ENCODE data around the gene FAM110A. TPM values are rescaled to one million over a fixed set of nuclear protein-coding genes. Genes with fewer than 3 reads are reported as not detected.
"Not testable (repeated sequence)": the region's sequence is repeated elsewhere in the genome, so short reads cannot be mapped to it uniquely, and the experiment has no call there.

Gene FAM110A
- total and polyA plus RNA-seq, 2 donors (not counting 3 experiments of a cell fraction or from before 2014, with no cell fraction given): 4.6 to 5.4 TPM

- intact Hi-C loops (cut with micrococcal nuclease) (no loop called here), dilution Hi-C loops (cut with MboI; ENCODE audit: extremely low pct_ligation_motif_present, low sequenced_read_pairs) (no loop called here)
- Histone ChIP-seq H3K9me1 (replicated peaks; ENCODE audit: control insufficient read depth, extremely low read depth, insufficient read depth, low read length) (no peaks in the 10 kb centered on the region), H3K4me2 (ENCODE audit: insufficient read depth, low read length) (no peak overlapping the region), H4K20me1 (replicated peaks; ENCODE audit: control insufficient read depth, extremely low read depth, insufficient read depth, low read length) (no peaks in the 10 kb centered on the region), H3K9ac (replicated peaks; ENCODE audit: extremely low read depth, insufficient read depth, low read length) (no peak overlapping the region), H3K9me3 (replicated peaks; ENCODE audit: control insufficient read depth, insufficient read depth, low read length) (no peaks in the 10 kb centered on the region), H3K79me2 (ENCODE audit: control insufficient read depth, insufficient read depth, low read length) (no peaks in the 10 kb centered on the region), H3K36me3 (ENCODE audit: control insufficient read depth in 2 of 2, extremely low read depth in 1 of 2, insufficient read depth in 2 of 2, low read length in 2 of 2) (no peaks in the 10 kb centered on the region), H2AFZ (ENCODE audit: low read depth, low read length) (no peak overlapping the region), H3K27ac (ENCODE audit: insufficient read depth, low read depth, low read length) (no peak overlapping the region), H3K4me3 (replicated peaks in 1 of 3; ENCODE audit: insufficient read depth in 1 of 3, low read depth in 1 of 3, low read length in 3 of 3) (no peak overlapping the region), H3K27me3 (ENCODE audit: control insufficient read depth in 2 of 2, insufficient read depth in 2 of 2, low read length in 2 of 2) (no peaks in the 10 kb centered on the region), H3K4me1 (ENCODE audit: control insufficient read depth, extremely low read depth, insufficient read depth, low read length) (no peaks in the 10 kb centered on the region)
- DNase-seq (ENCODE audit: low read depth, low spot score): no peak
- ChIA-PET POLR2A (no interaction called here), CTCF (no interaction called here)
- TF ChIP-seq JUN (IDR thresholded peaks at IDR 0.05; ENCODE audit: borderline replicate concordance, insufficient read depth, insufficient read length, low read depth) (no peak), GATA2 (IDR thresholded peaks at IDR 0.05; ENCODE audit: insufficient read depth, insufficient read length, low read depth, low read length) (no peak), MAX (IDR thresholded peaks at IDR 0.05; ENCODE audit: insufficient read depth, insufficient read length) (no peak)
- FAIRE-seq: no peak
- BruUV-seq (replicated peaks): no TSS peak
These were observed 36.6 kb upstream of the FAM110A start for GRCh38 chr20:796921-797320.

GRCh38 chr20:798746-799145 lies 34.8 kb upstream of the FAM110A start:
- H4K20me1 ChIP-seq (replicated peaks; ENCODE audit: control insufficient read depth, extremely low read depth, insufficient read depth, low read length); H2AFZ ChIP-seq (ENCODE audit: low read depth, low read length); H3K27me3 ChIP-seq (ENCODE audit: control insufficient read depth in 2 of 2, insufficient read depth in 2 of 2, low read length in 2 of 2); BruUV-seq (replicated peaks); H3K27ac ChIP-seq (ENCODE audit: insufficient read depth, low read depth, low read length); H3K4me1 ChIP-seq (ENCODE audit: control insufficient read depth, extremely low read depth, insufficient read depth, low read length); H3K9ac ChIP-seq (replicated peaks; ENCODE audit: extremely low read depth, insufficient read depth, low read length); H3K9me3 ChIP-seq (replicated peaks; ENCODE audit: control insufficient read depth, insufficient read depth, low read length); H3K36me3 ChIP-seq (ENCODE audit: control insufficient read depth in 2 of 2, extremely low read depth in 1 of 2, insufficient read depth in 2 of 2, low read length in 2 of 2); dilution Hi-C loops (cut with MboI; ENCODE audit: extremely low pct_ligation_motif_present, low sequenced_read_pairs); H3K9me1 ChIP-seq (replicated peaks; ENCODE audit: control insufficient read depth, extremely low read depth, insufficient read depth, low read length); H3K79me2 ChIP-seq (ENCODE audit: control insufficient read depth, insufficient read depth, low read length); intact Hi-C loops (cut with micrococcal nuclease); FAIRE-seq; DNase-seq (ENCODE audit: low read depth, low spot score); H3K4me2 ChIP-seq (ENCODE audit: insufficient read depth, low read length); H3K4me3 ChIP-seq (replicated peaks in 1 of 3; ENCODE audit: insufficient read depth in 1 of 3, low read depth in 1 of 3, low read length in 3 of 3); POLR2A ChIA-PET: not testable (repeated sequence)
- CTCF ChIA-PET: interaction anchor here (1.9 kb wide), 1 partner anchor 20 kb away, joined by 6 read pairs; no protein-coding TSS in a partner anchor

- FAIRE-seq, CTCF ChIA-PET: not testable (repeated sequence)
These were observed 33.5 kb upstream of the FAM110A start for GRCh38 chr20:800026-800425.

More at GRCh38 chr20:800026-800425, 33.5 kb upstream of the FAM110A start:
- H3K36me3 ChIP-seq (ENCODE audit: control insufficient read depth in 2 of 2, extremely low read depth in 1 of 2, insufficient read depth in 2 of 2, low read length in 2 of 2); H4K20me1 ChIP-seq (replicated peaks; ENCODE audit: control insufficient read depth, extremely low read depth, insufficient read depth, low read length); H3K9me1 ChIP-seq (replicated peaks; ENCODE audit: control insufficient read depth, extremely low read depth, insufficient read depth, low read length); H2AFZ ChIP-seq (ENCODE audit: low read depth, low read length); H3K27ac ChIP-seq (ENCODE audit: insufficient read depth, low read depth, low read length); H3K27me3 ChIP-seq (ENCODE audit: control insufficient read depth in 2 of 2, insufficient read depth in 2 of 2, low read length in 2 of 2); H3K79me2 ChIP-seq (ENCODE audit: control insufficient read depth, insufficient read depth, low read length); POLR2A ChIA-PET; H3K4me1 ChIP-seq (ENCODE audit: control insufficient read depth, extremely low read depth, insufficient read depth, low read length); dilution Hi-C loops (cut with MboI; ENCODE audit: extremely low pct_ligation_motif_present, low sequenced_read_pairs); intact Hi-C loops (cut with micrococcal nuclease); H3K9ac ChIP-seq (replicated peaks; ENCODE audit: extremely low read depth, insufficient read depth, low read length); BruUV-seq (replicated peaks); H3K4me2 ChIP-seq (ENCODE audit: insufficient read depth, low read length); DNase-seq (ENCODE audit: low read depth, low spot score); H3K4me3 ChIP-seq (replicated peaks in 1 of 3; ENCODE audit: insufficient read depth in 1 of 3, low read depth in 1 of 3, low read length in 3 of 3); H3K9me3 ChIP-seq (replicated peaks; ENCODE audit: control insufficient read depth, insufficient read depth, low read length): not testable (repeated sequence)
